ENCODE data around the gene PDZD4. TPM values are rescaled to one million over a fixed set of nuclear protein-coding genes. Genes with fewer than 3 reads are reported as not detected.

Gene PDZD4
- total RNA-seq, 1 donor from 2014 or later = 2.8 TPM

GRCh38 chrX:153797415-153798015, 32.8 kb downstream of the PDZD4 start:
- intact Hi-C loops (cut with DNase I) = no loop called here
- ATAC-seq = no peak
- no peak for DNase-seq (ENCODE audit: missing footprints)

GRCh38 chrX:153794897-153795816, 35.2 kb downstream of the PDZD4 start:
- intact Hi-C loops (cut with DNase I) = loop anchor here (1.0 kb wide), 1 partner anchor 133 kb away; no protein-coding TSS in a partner anchor
- no peak for ATAC-seq

GRCh38 chrX:153794018-153794896, 36.1 kb downstream of the PDZD4 start, which contains the start of the genes IDH3G and SSR4:
Gene IDH3G (minus strand): TSS chrX:153794375. CDS start chrX:153794326, 49 bp downstream.
Gene SSR4 (plus strand): TSS chrX:153794668. CDS start chrX:153794688, 20 bp downstream.
- DNase-seq (ENCODE audit: missing footprints) = peak; percentile 97
- ATAC-seq = peak; percentile 96
- intact Hi-C loops (cut with DNase I) = loop anchor here (1.0 kb wide), 1 partner anchor 134 kb away; no protein-coding TSS in a partner anchor

More at GRCh38 chrX:153794897-153795816, 35.2 kb downstream of the PDZD4 start:
- DNase-seq (ENCODE audit: missing footprints) = peak; percentile 41

- intact Hi-C loops (cut with DNase I) = no loop called here
- ATAC-seq = no peak
- DNase-seq (ENCODE audit: missing footprints) = peak; percentile 11
Observed at GRCh38 chrX:153793291-153793690, 37.1 kb downstream of the PDZD4 start.

- no peak for ATAC-seq
- DNase-seq (ENCODE audit: missing footprints) = no peak
- intact Hi-C loops (cut with DNase I) = no loop called here
Observed at GRCh38 chrX:153792368-153792767, 38.0 kb downstream of the PDZD4 start.

GRCh38 chrX:153791104-153791852, 39.1 kb downstream of the PDZD4 start:
- ATAC-seq (no peak), DNase-seq (ENCODE audit: missing footprints) (no peak)
- intact Hi-C loops (cut with DNase I) = no loop called here

- intact Hi-C loops (cut with DNase I) = no loop called here
- DNase-seq (ENCODE audit: missing footprints) = no peak
- no peak for ATAC-seq
Observed at GRCh38 chrX:153789654-153790053, 40.7 kb downstream of the PDZD4 start.

GRCh38 chrX:153786669-153787068, 43.7 kb downstream of the PDZD4 start:
- intact Hi-C loops (cut with DNase I) = no loop called here
- DNase-seq (ENCODE audit: missing footprints) (no peak), ATAC-seq (no peak)

GRCh38 chrX:153784325-153784967, 45.9 kb downstream of the PDZD4 start:
- DNase-seq (ENCODE audit: missing footprints) = no peak
- intact Hi-C loops (cut with DNase I) = no loop called here
- no peak for ATAC-seq

- intact Hi-C loops (cut with DNase I) = no loop called here
- ATAC-seq = no peak
- DNase-seq (ENCODE audit: missing footprints) = no peak
Observed at GRCh38 chrX:153783378-153784013, 46.8 kb downstream of the PDZD4 start.

GRCh38 chrX:153782871-153783270, 47.5 kb downstream of the PDZD4 start:
- no peak for DNase-seq (ENCODE audit: missing footprints)
- no peak for ATAC-seq
- intact Hi-C loops (cut with DNase I) = no loop called here

GRCh38 chrX:153782313-153782712, 48.0 kb downstream of the PDZD4 start:
- DNase-seq (ENCODE audit: missing footprints) (no peak), ATAC-seq (no peak)
- intact Hi-C loops (cut with DNase I) = no loop called here

- peak; percentile 67 for ATAC-seq
- intact Hi-C loops (cut with DNase I) = no loop called here
- DNase-seq (ENCODE audit: missing footprints) = no peak
Observed at GRCh38 chrX:153781428-153782047, 48.8 kb downstream of the PDZD4 start.

- DNase-seq (ENCODE audit: missing footprints) (peak; percentile 33), ATAC-seq (peak; percentile 75)
- intact Hi-C loops (cut with DNase I) = no loop called here
Observed at GRCh38 chrX:153780678-153781427, 49.5 kb downstream of the PDZD4 start, which contains the start of gene SRPK3. Gene SRPK3 (plus strand): TSS chrX:153781041. CDS start chrX:153781087, 46 bp downstream.

- intact Hi-C loops (cut with DNase I) = no loop called here
- DNase-seq (ENCODE audit: missing footprints) = peak; percentile 61
- no peak for ATAC-seq
Observed at GRCh38 chrX:153779891-153780677, 50.3 kb downstream of the PDZD4 start.

Measured in Right ventricle myocardium inferior (tissue), 1 donor.